GM12878 (cell line): ENCODE data around the gene PIP4K2A. TPM values are rescaled to one million over a fixed set of nuclear protein-coding genes. Genes with fewer than 3 reads are reported as not detected.
A peak's percentile ranks its signal among the peaks of the same experiment; 100 is the strongest.

ENCODE experiments used
- CHD2 ChIP-seq: IDR thresholded peaks from 2 replicates; pipeline ENCODE4 v1.6.1; 2011; ENCODE audit warnings: low read depth, low read length, improper control_type of control experiment, borderline replicate concordance
- CUX1 ChIP-seq: IDR thresholded peaks from 2 replicates; pipeline ENCODE4 v1.6.1; 2012; ENCODE audit warnings: improper control_type of control experiment, low read depth, low read length; ENCODE audit not compliant: insufficient replicate concordance
- ETV6 ChIP-seq, 2 experiments: fragments of 450-650 bp in 1 of 2; IDR thresholded peaks in 1 of 2; conservative IDR thresholded peaks in 1 of 2; 2 replicates each; pipeline ENCODE4 v1.6.1; 2014; ENCODE audit warnings: antibody characterized with exemption in 1 of 2, borderline replicate concordance in 1 of 2, low read depth in 1 of 2, mild to moderate bottlenecking in 1 of 2, moderate library complexity in 1 of 2
- IRF3 ChIP-seq: fragments of 450-650 bp; IDR thresholded peaks from 2 replicates; pipeline ENCODE4 v1.6.1; 2014; ENCODE audit warnings: mild to moderate bottlenecking
- MAX ChIP-seq: IDR thresholded peaks from 2 replicates; pipeline ENCODE4 v1.6.1; 2012; ENCODE audit warnings: low read depth, low read length, improper control_type of control experiment
- NBN ChIP-seq: fragments of 450-650 bp; IDR thresholded peaks from 2 replicates; pipeline ENCODE4 v1.6.1; 2016
- NR2F1 ChIP-seq: fragments of 450-650 bp; conservative IDR thresholded peaks from 2 replicates; pipeline ENCODE4 v1.6.1; 2017; ENCODE audit warnings: mild to moderate bottlenecking
- RBBP5 ChIP-seq: fragments of 200-600 bp; sonication (generic); conservative IDR thresholded peaks from 2 replicates; pipeline ENCODE4 v1.6.1; 2016
- RELB ChIP-seq: fragments of 450-650 bp; IDR thresholded peaks from 2 replicates; pipeline ENCODE4 v1.6.1; 2017; ENCODE audit warnings: low read depth, mild to moderate bottlenecking, moderate library complexity
- RFX5 ChIP-seq: IDR thresholded peaks from 2 replicates; pipeline ENCODE4 v1.6.1; 2011; ENCODE audit warnings: low read depth, low read length, improper control_type of control experiment
- SIX5 ChIP-seq: IDR thresholded peaks from 2 replicates; pipeline ENCODE4 v1.6.1; 2011; ENCODE audit warnings: mild to moderate bottlenecking, low read depth, low read length, moderate library complexity; ENCODE audit not compliant: severe bottlenecking
- SUPT20H ChIP-seq: IDR thresholded peaks from 2 replicates; pipeline ENCODE4 v1.6.1; 2011; ENCODE audit warnings: low read depth, mild to moderate bottlenecking, low read length, moderate library complexity, borderline replicate concordance; ENCODE audit not compliant: control insufficient read depth
- USF1 ChIP-seq: IDR thresholded peaks from 2 replicates; pipeline ENCODE4 v1.6.1; 2011; ENCODE audit warnings: borderline replicate concordance, low read depth, mild to moderate bottlenecking, moderate library complexity, mixed read lengths, low read length; ENCODE audit not compliant: insufficient read depth; ENCODE audit errors: extremely low read length
- YY1 ChIP-seq: IDR thresholded peaks from 2 replicates; pipeline ENCODE4 v1.6.1; 2011; ENCODE audit warnings: low read depth, mild to moderate bottlenecking, low read length
- polyA plus RNA-seq, 11 experiments: library from polyadenylated mRNA; depleted of rRNA in 4 of 11; unstranded in 6 of 11; stranded (reverse) in 5 of 11; fragments of >200 nt; fragmentation: Nextera tagmentation in 4 of 11; fragmentation: Illumina TruSeq in 1 of 11; extraction: Ambion mirVana in 4 of 11; extraction: Trizol in 1 of 11; gene quantifications; 1 replicate in 1 of 11; 2 replicates in 10 of 11; pipeline versions ENCODE4 v1.2.1 to v1.2.3, GENCODE V29; 2011 to 2016; ENCODE audit warnings: inconsistent platforms in 2 of 11, missing spikeins in 2 of 11, low read depth in 1 of 11
- total RNA-seq, 4 experiments: library from RNA; depleted of rRNA in 3 of 4; stranded (reverse); fragments of >200 nt in 3 of 4; fragmentation: Illumina TruSeq in 1 of 4; extraction: Trizol in 1 of 4; gene quantifications; 2 replicates each; pipeline versions ENCODE4 v1.2.1 to v1.2.3, GENCODE V29; 2013 to 2021
- TF ChIP-seq, protein P1 (sequence below): fragments of 450-650 bp; IDR thresholded peaks from 2 replicates; pipeline ENCODE4 v1.6.1; 2016; ENCODE audit warnings: mild to moderate bottlenecking

The PIP4K2A gene
- total and polyA plus RNA-seq, 10 of the 15 experiments (the other 5 are each of a cell fraction or from before 2014, with no cell fraction given) = 54.3 to 139 (median 84.4) TPM

DNA sequence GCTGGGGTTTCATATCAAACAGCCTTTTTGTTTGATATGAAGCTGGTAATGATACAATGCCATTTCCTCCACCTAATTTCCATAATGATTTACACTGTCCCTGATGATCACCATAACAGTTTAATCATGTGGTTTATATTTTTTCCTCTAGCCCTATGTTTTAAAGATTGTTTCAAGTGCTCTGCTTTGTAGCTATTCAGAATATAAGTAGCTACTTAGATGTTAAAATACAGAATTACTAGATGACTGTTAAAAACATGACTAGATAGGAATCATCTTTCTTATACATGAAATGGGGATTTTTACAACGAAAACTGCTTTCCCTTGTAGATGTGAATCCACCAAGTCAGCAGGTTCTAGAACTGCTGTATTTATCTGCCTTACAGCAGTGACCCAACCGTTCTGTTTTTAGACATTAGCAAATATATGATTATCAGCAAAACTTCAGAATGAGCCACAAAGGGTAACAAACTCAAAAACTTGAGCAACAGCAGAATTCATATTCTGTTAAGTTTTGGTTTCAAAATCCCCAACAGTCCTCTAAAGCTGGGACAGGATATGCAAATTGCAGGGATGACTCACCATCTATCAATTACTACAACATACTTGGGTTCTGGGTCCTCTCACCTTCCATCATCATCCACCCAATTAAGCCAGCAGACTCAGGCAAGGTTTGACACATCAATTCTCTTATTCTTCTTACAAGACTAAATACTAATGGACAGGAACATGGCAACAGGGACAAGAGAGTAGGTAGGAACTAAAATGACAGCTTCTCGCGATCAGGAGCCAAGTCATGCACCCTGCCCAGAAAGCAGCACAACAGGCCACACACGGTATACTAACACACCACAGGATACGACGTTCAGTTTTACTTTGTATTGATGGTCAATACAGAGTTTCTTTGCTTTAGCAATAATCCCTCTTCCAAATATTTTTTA, 83.9 kb downstream of the PIP4K2A start (continued):
- TF ChIP-seq YY1 (peak; percentile 42; the same call in 1 of the 2 replicates), NR2F1 (0 out of 2 replicates have a peak, but pooled peaks have one; percentile 34), MAX (no peak), IRF3 (no peak), ETV6 (conservative IDR thresholded peaks at IDR 0.05 in 1 of 2, IDR thresholded peaks at IDR 0.05 in 1 of 2; ENCODE audit: borderline replicate concordance in 1 of 2, low read depth in 1 of 2) (0 out of 4 replicates have a peak, but pooled peaks of 1 of the 2 experiments have one; percentile 57), RBBP5 (no peak), CHD2 (0 out of 2 replicates have a peak, but pooled peaks have one; percentile 50), RFX5 (0 out of 2 replicates have a peak, but pooled peaks have one; percentile 18), RELB (peak; percentile 65; the same call in 1 of the 2 replicates), NBN (peak; percentile 67; the same call in 1 of the 2 replicates), SUPT20H (no peak), USF1 (no peak), SIX5 (no peak), CUX1 (peak; percentile 69)
- TF ChIP-seq, protein P1, sequence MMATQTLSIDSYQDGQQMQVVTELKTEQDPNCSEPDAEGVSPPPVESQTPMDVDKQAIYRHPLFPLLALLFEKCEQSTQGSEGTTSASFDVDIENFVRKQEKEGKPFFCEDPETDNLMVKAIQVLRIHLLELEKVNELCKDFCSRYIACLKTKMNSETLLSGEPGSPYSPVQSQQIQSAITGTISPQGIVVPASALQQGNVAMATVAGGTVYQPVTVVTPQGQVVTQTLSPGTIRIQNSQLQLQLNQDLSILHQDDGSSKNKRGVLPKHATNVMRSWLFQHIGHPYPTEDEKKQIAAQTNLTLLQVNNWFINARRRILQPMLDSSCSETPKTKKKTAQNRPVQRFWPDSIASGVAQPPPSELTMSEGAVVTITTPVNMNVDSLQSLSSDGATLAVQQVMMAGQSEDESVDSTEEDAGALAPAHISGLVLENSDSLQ = peak; percentile 68
